Measurements from ENCODE around the gene RDH5.

DNA sequence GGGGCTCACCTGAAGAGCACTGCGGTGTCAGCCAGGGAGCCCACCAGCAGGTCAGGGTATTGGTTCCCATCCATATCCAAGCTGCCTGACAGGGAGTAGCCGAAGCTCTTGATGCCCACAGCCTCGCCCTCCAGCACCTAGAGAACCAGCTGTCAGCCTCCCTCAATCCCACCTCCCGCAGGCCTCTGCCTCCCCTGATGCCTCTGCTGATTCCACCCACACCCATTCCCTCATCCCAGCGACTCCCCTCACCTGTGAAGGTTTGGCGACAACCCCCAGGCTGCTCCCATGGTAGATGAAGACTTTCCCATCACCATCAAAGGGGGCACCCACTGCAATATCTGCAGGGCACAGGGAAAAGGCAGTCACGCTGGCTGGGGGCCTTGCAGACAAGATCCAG, 22.5 kb upstream of the RDH5 start:
- no peak for TF ChIP-seq POLR2A (IDR thresholded peaks at IDR 0.05)
- TF ChIP-seq, protein P1, sequence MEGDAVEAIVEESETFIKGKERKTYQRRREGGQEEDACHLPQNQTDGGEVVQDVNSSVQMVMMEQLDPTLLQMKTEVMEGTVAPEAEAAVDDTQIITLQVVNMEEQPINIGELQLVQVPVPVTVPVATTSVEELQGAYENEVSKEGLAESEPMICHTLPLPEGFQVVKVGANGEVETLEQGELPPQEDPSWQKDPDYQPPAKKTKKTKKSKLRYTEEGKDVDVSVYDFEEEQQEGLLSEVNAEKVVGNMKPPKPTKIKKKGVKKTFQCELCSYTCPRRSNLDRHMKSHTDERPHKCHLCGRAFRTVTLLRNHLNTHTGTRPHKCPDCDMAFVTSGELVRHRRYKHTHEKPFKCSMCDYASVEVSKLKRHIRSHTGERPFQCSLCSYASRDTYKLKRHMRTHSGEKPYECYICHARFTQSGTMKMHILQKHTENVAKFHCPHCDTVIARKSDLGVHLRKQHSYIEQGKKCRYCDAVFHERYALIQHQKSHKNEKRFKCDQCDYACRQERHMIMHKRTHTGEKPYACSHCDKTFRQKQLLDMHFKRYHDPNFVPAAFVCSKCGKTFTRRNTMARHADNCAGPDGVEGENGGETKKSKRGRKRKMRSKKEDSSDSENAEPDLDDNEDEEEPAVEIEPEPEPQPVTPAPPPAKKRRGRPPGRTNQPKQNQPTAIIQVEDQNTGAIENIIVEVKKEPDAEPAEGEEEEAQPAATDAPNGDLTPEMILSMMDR (IDR thresholded peaks at IDR 0.05), result no peak

Data from heart left ventricle (tissue), 13 donors.